Transverse colon (tissue), 4 donors: ENCODE results near the gene TCF25.

ENCODE experiments used
- CTCF ChIP-seq, 5 experiments: fragments of 200-600 bp in 3 of 5; fragments of 450-650 bp in 2 of 5; sonication (generic) in 3 of 5; IDR thresholded peaks; 1 replicate in 2 of 5; 2 replicates in 3 of 5; pipeline ENCODE4 v1.5.1; 2016 to 2017; ENCODE audit warnings: antibody characterized with exemption in 5 of 5, inconsistent platforms in 3 of 5, mild to moderate bottlenecking in 2 of 5, moderate library complexity in 1 of 5
- POLR2AphosphoS5 ChIP-seq, 3 donors: sonication (generic); formaldehyde crosslinking; IDR thresholded peaks; one replicate each; pipeline ENCODE4 v1.6.1; 2016; ENCODE audit warnings: antibody characterized with exemption in 3 of 3

- TF ChIP-seq CTCF (IDR thresholded peaks at IDR 0.05) (no peak), POLR2AphosphoS5 (IDR thresholded peaks at IDR 0.05) (no peak)
These were observed 47.8 kb downstream of the TCF25 start for GRCh38 chr16:89921131-89921701.
